Measurements from ENCODE around the gene CHSY1.

CHSY1 gene

GRCh38 chr15:101258238-101259144, 6.6 kb upstream of the CHSY1 start:
- Histone ChIP-seq H3K27me3 (ENCODE audit: low read depth, low read length) (peaks cover 53% of the 10 kb centered on the region), H3K4me1 (ENCODE audit: low read length) (no peaks in the 10 kb centered on the region), H3K79me2 (ENCODE audit: low read length) (no peaks in the 10 kb centered on the region), H2AFZ (ENCODE audit: low read depth, low read length) (no peak overlapping the region), H4K20me1 (ENCODE audit: insufficient read depth, low read length) (no peaks in the 10 kb centered on the region), H3K36me3 (replicated peaks; ENCODE audit: low read depth, low read length) (no peaks in the 10 kb centered on the region), H3K4me3 (ENCODE audit: low read length) (no peak overlapping the region), H3K9ac (ENCODE audit: low read length) (no peak overlapping the region), H3K27ac (ENCODE audit: low read length) (no peak overlapping the region), H3K4me2 (ENCODE audit: low read length) (peak overlapping the region; percentile 19; the same call in 1 of the 2 replicates), H3K9me3 (ENCODE audit: insufficient read depth, low read length) (no peaks in the 10 kb centered on the region)
- TF ChIP-seq CTCF (IDR thresholded peaks at IDR 0.05; ENCODE audit: low read depth, low read length) (peak; percentile 98), EZH2phosphoT487 (IDR thresholded peaks at IDR 0.05; ENCODE audit: low read depth) (no peak)

- no peaks in the 10 kb centered on the region for H3K9me3 ChIP-seq (ENCODE audit: insufficient read depth, low read length)
- TF ChIP-seq EZH2phosphoT487 (IDR thresholded peaks at IDR 0.05; ENCODE audit: low read depth) = no peak
- peak; percentile 67 for TF ChIP-seq CTCF (IDR thresholded peaks at IDR 0.05; ENCODE audit: low read depth, low read length)
- H3K36me3 ChIP-seq (replicated peaks; ENCODE audit: low read depth, low read length) = no peaks in the 10 kb centered on the region
- H3K27me3 ChIP-seq (ENCODE audit: low read depth, low read length) = peaks cover 59% of the 10 kb centered on the region
- H4K20me1 ChIP-seq (ENCODE audit: insufficient read depth, low read length) = no peaks in the 10 kb centered on the region
- no peak overlapping the region for H3K27ac ChIP-seq (ENCODE audit: low read length)
- H3K9ac ChIP-seq (ENCODE audit: low read length) = no peak overlapping the region
- H3K4me1 ChIP-seq (ENCODE audit: low read length) = peaks cover 7% of the 10 kb centered on the region
- H3K79me2 ChIP-seq (ENCODE audit: low read length) = no peaks in the 10 kb centered on the region
- no peak overlapping the region for H2AFZ ChIP-seq (ENCODE audit: low read depth, low read length)
- H3K4me2 ChIP-seq (ENCODE audit: low read length) = no peak overlapping the region
- H3K4me3 ChIP-seq (ENCODE audit: low read length) = no peak overlapping the region
Measured at GRCh38 chr15:101256757-101257156, 4.9 kb upstream of the CHSY1 start.

GRCh38 chr15:101255615-101256241, 3.9 kb upstream of the CHSY1 start:
- no peaks in the 10 kb centered on the region for H3K36me3 ChIP-seq (replicated peaks; ENCODE audit: low read depth, low read length)
- peaks cover 5% of the 10 kb centered on the region for H3K79me2 ChIP-seq (ENCODE audit: low read length)
- peaks cover 56% of the 10 kb centered on the region for H3K27me3 ChIP-seq (ENCODE audit: low read depth, low read length)
- H3K9ac ChIP-seq (ENCODE audit: low read length) = no peak overlapping the region
- H3K9me3 ChIP-seq (ENCODE audit: insufficient read depth, low read length) = no peaks in the 10 kb centered on the region
- H2AFZ ChIP-seq (ENCODE audit: low read depth, low read length) = no peak overlapping the region
- no peak for TF ChIP-seq CTCF (IDR thresholded peaks at IDR 0.05; ENCODE audit: low read depth, low read length)
- TF ChIP-seq EZH2phosphoT487 (IDR thresholded peaks at IDR 0.05; ENCODE audit: low read depth) = no peak
- no peak overlapping the region for H3K4me2 ChIP-seq (ENCODE audit: low read length)
- peaks cover 8% of the 10 kb centered on the region for H3K4me1 ChIP-seq (ENCODE audit: low read length)
- H3K4me3 ChIP-seq (ENCODE audit: low read length) = no peak overlapping the region
- peaks cover 2% of the 10 kb centered on the region; the same call in 1 of the 2 replicates for H4K20me1 ChIP-seq (ENCODE audit: insufficient read depth, low read length)
- no peak overlapping the region for H3K27ac ChIP-seq (ENCODE audit: low read length)

GRCh38 chr15:101255051-101255395, 3.2 kb upstream of the CHSY1 start:
- no peaks in the 10 kb centered on the region for H3K9me3 ChIP-seq (ENCODE audit: insufficient read depth, low read length)
- no peak for TF ChIP-seq EZH2phosphoT487 (IDR thresholded peaks at IDR 0.05; ENCODE audit: low read depth)
- TF ChIP-seq CTCF (IDR thresholded peaks at IDR 0.05; ENCODE audit: low read depth, low read length) = no peak
- no peak overlapping the region for H3K27ac ChIP-seq (ENCODE audit: low read length)
- H3K79me2 ChIP-seq (ENCODE audit: low read length) = peaks cover 12% of the 10 kb centered on the region
- H3K27me3 ChIP-seq (ENCODE audit: low read depth, low read length) = peaks cover 55% of the 10 kb centered on the region
- H3K9ac ChIP-seq (ENCODE audit: low read length) = no peak overlapping the region
- H3K4me3 ChIP-seq (ENCODE audit: low read length) = no peak overlapping the region
- H3K4me2 ChIP-seq (ENCODE audit: low read length) = no peak overlapping the region
- no peak overlapping the region for H2AFZ ChIP-seq (ENCODE audit: low read depth, low read length)
- peaks cover 15% of the 10 kb centered on the region for H3K4me1 ChIP-seq (ENCODE audit: low read length)
- H3K36me3 ChIP-seq (replicated peaks; ENCODE audit: low read depth, low read length) = no peaks in the 10 kb centered on the region
- H4K20me1 ChIP-seq (ENCODE audit: insufficient read depth, low read length) = peaks cover 9% of the 10 kb centered on the region; the same call in 1 of the 2 replicates
